Activated CD8-positive, alpha-beta memory T cell treated with anti-CD3 and anti-CD28 coated beads, Interleukin-2, amount 10 ng/mL, durations not matched to agents 7 days and 5 days (primary cell): ENCODE measurements around the gene NUAK2. TPM values are rescaled to one million over a fixed set of nuclear protein-coding genes. Genes with fewer than 3 reads are reported as not detected.
A peak's percentile ranks its signal among the peaks of the same experiment; 100 is the strongest.
"Not testable (repeated sequence)": the region's sequence is repeated elsewhere in the genome, so short reads cannot be mapped to it uniquely, and the experiment has no call there.

Source experiments
- ATAC-seq: fragments of 150-1000 bp; cut with Tn5 transposase; one replicate; pipeline ENCODE4 v1.10.0; 2021; ENCODE audit warnings: moderate library complexity
- CTCF ChIA-PET: fragments of 350-600 bp; sonication (Branson Sonifier 250); formaldehyde crosslinking; loops from one replicate; lab custom pipeline; 2021; ENCODE audit warnings: antibody characterized with exemption; lab: Charles Lee
- DNase-seq: peaks from one replicate; pipeline ENCODE4 v3.0.0-alpha.2; 2020
- H3K27ac Mint-ChIP-seq: one replicate; pipeline ENCODE4 v1.8.0; 2021; ENCODE audit warnings: mild to moderate bottlenecking, mixed read lengths
- H3K27me3 Mint-ChIP-seq: one replicate; pipeline ENCODE4 v1.8.0; 2021; ENCODE audit warnings: mixed read lengths
- H3K36me3 Mint-ChIP-seq: one replicate; pipeline ENCODE4 v1.8.0; 2021; ENCODE audit warnings: mild to moderate bottlenecking, mixed read lengths
- H3K4me1 Mint-ChIP-seq: one replicate; pipeline ENCODE4 v1.8.0; 2021; ENCODE audit warnings: mixed read lengths
- H3K4me3 Mint-ChIP-seq: one replicate; pipeline ENCODE4 v1.8.0; 2021; ENCODE audit warnings: mild to moderate bottlenecking, moderate library complexity, mixed read lengths
- H3K9me3 Mint-ChIP-seq: one replicate; pipeline ENCODE4 v1.8.0; 2022; ENCODE audit warnings: low read depth, mixed read lengths
- total RNA-seq, 2 experiments: library from RNA; stranded (reverse); gene quantifications; one replicate each; pipeline ENCODE4 v1.2.3, GENCODE V29; 2021

The NUAK2 gene
- 1 to 10 TPM; 1.9 to 6.0 TPM for total RNA-seq

GRCh38 chr1:205321162-205321958 lies at the start of gene NUAK2:
TSS of gene NUAK2 (minus strand) at chr1:205321745. CDS start at chr1:205321628, 117 bp downstream.
- DNase-seq: peak; percentile 83
- Mint-ChIP-seq H3K27ac (peak within 1 kb of the TSS; percentile 68), H3K4me3 (peak within 1 kb of the TSS; percentile 88), H3K36me3 (peaks cover 9% of the 10 kb centered on the region), H3K9me3 (no peaks in the 10 kb centered on the region), H3K27me3 (peaks cover 19% of the 10 kb centered on the region), H3K4me1 (peaks cover 48% of the 10 kb centered on the region)
- peak; percentile 91 for ATAC-seq
- CTCF ChIA-PET: interaction anchor here (0.7 to 29.1 kb wide), 14 partner anchors 7 to 164 kb away, joined by 3 to 1096 read pairs (median 4); partner anchors contain the start of gene TMCC2

- ATAC-seq (no peak), DNase-seq (no peak)
- Mint-ChIP-seq H3K4me1 (peaks cover 5% of the 10 kb centered on the region), H3K4me3 (no peak overlapping the region), H3K27me3 (peaks cover 25% of the 10 kb centered on the region), H3K36me3 (no peaks in the 10 kb centered on the region), H3K27ac (no peak overlapping the region), H3K9me3 (no peaks in the 10 kb centered on the region)
- CTCF ChIA-PET: interaction anchor here (1.8 kb wide), 1 partner anchor 16 kb away, joined by 4 read pairs; no protein-coding TSS in a partner anchor
Measured at GRCh38 chr1:205370780-205371179, 49.2 kb upstream of the NUAK2 start.

- peaks cover 23% of the 10 kb centered on the region for H3K27me3 Mint-ChIP-seq
- no peaks in the 10 kb centered on the region for H3K36me3 Mint-ChIP-seq
- no peak overlapping the region for H3K4me3 Mint-ChIP-seq
- ATAC-seq: no peak
- no peaks in the 10 kb centered on the region for H3K9me3 Mint-ChIP-seq
- no peak overlapping the region for H3K27ac Mint-ChIP-seq
- DNase-seq: no peak
- H3K4me1 Mint-ChIP-seq: peaks cover 5% of the 10 kb centered on the region
- CTCF ChIA-PET: interaction anchor here (1.0 to 1.8 kb wide), 2 partner anchors 15 to 45 kb away, joined by 3 to 4 read pairs; no protein-coding TSS in a partner anchor
Measured at GRCh38 chr1:205369701-205370123, 48.2 kb upstream of the NUAK2 start.

- Mint-ChIP-seq H3K27ac (no peak overlapping the region), H3K27me3 (peaks cover 16% of the 10 kb centered on the region), H3K36me3 (no peaks in the 10 kb centered on the region), H3K4me3 (no peak overlapping the region), H3K4me1 (no peaks in the 10 kb centered on the region), H3K9me3 (no peaks in the 10 kb centered on the region)
- ATAC-seq: no peak
- CTCF ChIA-PET: interaction anchor here (1.0 kb wide), 1 partner anchor 43 kb away, joined by 3 read pairs; no protein-coding TSS in a partner anchor
- DNase-seq: no peak
Measured at GRCh38 chr1:205368478-205368877, 46.9 kb upstream of the NUAK2 start.

GRCh38 chr1:205365945-205366463 lies 44.5 kb upstream of the NUAK2 start:
- no peaks in the 10 kb centered on the region for H3K9me3 Mint-ChIP-seq
- H3K27me3 Mint-ChIP-seq: peaks cover 13% of the 10 kb centered on the region
- no peak overlapping the region for H3K4me3 Mint-ChIP-seq
- no peak overlapping the region for H3K27ac Mint-ChIP-seq
- no peak for DNase-seq
- H3K36me3 Mint-ChIP-seq: no peaks in the 10 kb centered on the region
- ATAC-seq: no peak
- H3K4me1 Mint-ChIP-seq: no peaks in the 10 kb centered on the region
- CTCF ChIA-PET: interaction anchor here (0.9 to 1.4 kb wide), 3 partner anchors 12 to 122 kb away, joined by 3 to 5 read pairs (median 4); no protein-coding TSS in a partner anchor

GRCh38 chr1:205365086-205365485 lies 43.5 kb upstream of the NUAK2 start:
- H3K27me3 Mint-ChIP-seq: peaks cover 20% of the 10 kb centered on the region
- H3K9me3 Mint-ChIP-seq, H3K4me1 Mint-ChIP-seq, H3K4me3 Mint-ChIP-seq, H3K27ac Mint-ChIP-seq, H3K36me3 Mint-ChIP-seq, DNase-seq, ATAC-seq: not testable (repeated sequence)
- CTCF ChIA-PET: interaction anchor here (0.9 to 1.1 kb wide), 2 partner anchors 11 to 19 kb away, joined by 3 to 4 read pairs; no protein-coding TSS in a partner anchor

GRCh38 chr1:205360891-205361290 lies 39.3 kb upstream of the NUAK2 start:
- H3K4me1 Mint-ChIP-seq: no peaks in the 10 kb centered on the region
- H3K27ac Mint-ChIP-seq: no peak overlapping the region
- DNase-seq (no peak), ATAC-seq (no peak)
- CTCF ChIA-PET: interaction anchor here (3.1 kb wide), 1 partner anchor 163 kb away, joined by 7 read pairs; no protein-coding TSS in a partner anchor
- no peak overlapping the region for H3K4me3 Mint-ChIP-seq
- H3K36me3 Mint-ChIP-seq: no peaks in the 10 kb centered on the region
- H3K9me3 Mint-ChIP-seq: no peaks in the 10 kb centered on the region
- H3K27me3 Mint-ChIP-seq: peaks cover 45% of the 10 kb centered on the region

- ATAC-seq: no peak
- DNase-seq: no peak
- no peaks in the 10 kb centered on the region for H3K4me1 Mint-ChIP-seq
- H3K36me3 Mint-ChIP-seq: no peaks in the 10 kb centered on the region
- no peak overlapping the region for H3K27ac Mint-ChIP-seq
- no peak overlapping the region for H3K4me3 Mint-ChIP-seq
- CTCF ChIA-PET: interaction anchor here (1.9 to 3.1 kb wide), 2 partner anchors 125 to 164 kb away, joined by 6 to 7 read pairs; no protein-coding TSS in a partner anchor
- H3K27me3 Mint-ChIP-seq: peaks cover 45% of the 10 kb centered on the region
- no peaks in the 10 kb centered on the region for H3K9me3 Mint-ChIP-seq
Measured at GRCh38 chr1:205359771-205360565, 38.4 kb upstream of the NUAK2 start.

- DNase-seq (no peak), ATAC-seq (no peak)
- CTCF ChIA-PET: interaction anchor here (1.9 to 3.1 kb wide), 2 partner anchors 126 to 166 kb away, joined by 6 to 7 read pairs; no protein-coding TSS in a partner anchor
- no peak overlapping the region for H3K27ac Mint-ChIP-seq
- H3K27me3 Mint-ChIP-seq: peaks cover 49% of the 10 kb centered on the region
- no peaks in the 10 kb centered on the region for H3K4me1 Mint-ChIP-seq
- no peak overlapping the region for H3K4me3 Mint-ChIP-seq
- H3K9me3 Mint-ChIP-seq: no peaks in the 10 kb centered on the region
- no peaks in the 10 kb centered on the region for H3K36me3 Mint-ChIP-seq
Measured at GRCh38 chr1:205358579-205358978, 37.0 kb upstream of the NUAK2 start.

- ATAC-seq (no peak), DNase-seq (no peak)
- Mint-ChIP-seq H3K4me3 (no peak overlapping the region), H3K27me3 (peaks cover 41% of the 10 kb centered on the region), H3K36me3 (no peaks in the 10 kb centered on the region), H3K4me1 (no peaks in the 10 kb centered on the region), H3K9me3 (no peaks in the 10 kb centered on the region), H3K27ac (no peak overlapping the region)
- CTCF ChIA-PET: interaction anchor here (1.0 to 3.1 kb wide), 4 partner anchors 84 to 167 kb away, joined by 3 to 7 read pairs (median 4); no protein-coding TSS in a partner anchor
Measured at GRCh38 chr1:205357567-205357966, 36.0 kb upstream of the NUAK2 start.

GRCh38 chr1:205356440-205357139 lies 35.0 kb upstream of the NUAK2 start, which contains the start of gene KLHDC8A:
TSS of gene KLHDC8A (minus strand) at chr1:205356922. CDS start at chr1:205343604, 13,318 bp downstream.
- H3K9me3 Mint-ChIP-seq: no peaks in the 10 kb centered on the region
- H3K27ac Mint-ChIP-seq: no peak within 1 kb of the TSS
- no peak for DNase-seq
- no peak within 1 kb of the TSS for H3K4me3 Mint-ChIP-seq
- ATAC-seq: no peak
- H3K4me1 Mint-ChIP-seq: no peaks in the 10 kb centered on the region
- H3K36me3 Mint-ChIP-seq: no peaks in the 10 kb centered on the region
- CTCF ChIA-PET: interaction anchor here (0.8 to 5.1 kb wide), 5 partner anchors 20 to 168 kb away, joined by 3 to 129 read pairs (median 3); no protein-coding TSS in a partner anchor
- H3K27me3 Mint-ChIP-seq: peaks cover 35% of the 10 kb centered on the region

- peaks cover 30% of the 10 kb centered on the region for H3K27me3 Mint-ChIP-seq
- H3K4me3 Mint-ChIP-seq: no peak overlapping the region
- no peaks in the 10 kb centered on the region for H3K9me3 Mint-ChIP-seq
Measured at GRCh38 chr1:205355075-205355453, 33.5 kb upstream of the NUAK2 start.

More at GRCh38 chr1:205355075-205355453, 33.5 kb upstream of the NUAK2 start:
- CTCF ChIA-PET: interaction anchor here (0.7 to 5.1 kb wide), 23 partner anchors 12 to 229 kb away, joined by 3 to 129 read pairs (median 5); no protein-coding TSS in a partner anchor
- Mint-ChIP-seq H3K36me3 (no peaks in the 10 kb centered on the region), H3K27ac (no peak overlapping the region), H3K4me1 (no peaks in the 10 kb centered on the region)
- ATAC-seq: no peak
- no peak for DNase-seq
